ENCODE results near the gene MRPS22.
"Not testable (repeated sequence)": the region's sequence is repeated elsewhere in the genome, so short reads cannot be mapped to it uniquely, and the experiment has no call there.

The MRPS22 gene

DNA sequence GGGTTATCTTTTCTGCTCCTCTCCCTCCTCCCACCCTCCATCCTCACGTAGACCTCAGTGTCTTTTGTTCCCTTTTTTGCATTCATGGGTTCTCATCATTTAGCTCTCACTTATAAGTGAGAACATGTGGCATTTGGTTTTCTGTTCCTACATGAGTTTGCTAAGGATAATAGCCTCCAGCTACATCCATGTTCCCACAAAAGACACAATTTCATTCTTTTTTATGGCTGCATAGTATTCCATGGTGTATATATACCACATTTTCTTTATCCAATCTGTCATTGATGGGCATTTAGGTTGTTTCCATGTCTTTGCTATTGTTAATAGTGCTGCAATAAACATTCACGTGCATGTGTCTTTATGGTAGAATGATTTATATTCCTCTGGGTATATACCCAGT is 57.3 kb downstream of the MRPS22 start:
- not testable (repeated sequence) for DNase-seq
